Uterus (tissue), 4 donors: ENCODE results near the gene AATF. TPM values are rescaled to one million over a fixed set of nuclear protein-coding genes. Genes with fewer than 3 reads are reported as not detected.

Source experiments
- DNase-seq, 2 donors: peaks; one replicate each; pipeline ENCODE4 v3.0.0-alpha.2; 2019 to 2020
- H3K27ac ChIP-seq, 2 donors: fragments of 200-600 bp; sonication (generic); 1 replicate in 1 of 2; 2 replicates in 1 of 2; pipeline ENCODE4 v1.5.1; 2016 to 2018
- H3K27me3 ChIP-seq, 2 donors: fragments of 200-600 bp; sonication (generic); one replicate each; pipeline ENCODE4 v1.5.1; 2018 to 2019; ENCODE audit warnings: control low read depth in 1 of 2
- H3K36me3 ChIP-seq, 2 donors: fragments of 200-600 bp; sonication (generic); one replicate each; pipeline ENCODE4 v1.5.1; 2019; ENCODE audit warnings: control low read depth in 1 of 2
- H3K4me1 ChIP-seq, 2 donors: fragments of 200-600 bp; sonication (generic); one replicate each; pipeline ENCODE4 v1.5.1; 2018 to 2019; ENCODE audit warnings: control low read depth in 1 of 2
- H3K4me3 ChIP-seq, 2 donors: fragments of 200-600 bp; sonication (generic); 1 replicate in 1 of 2; 2 replicates in 1 of 2; pipeline ENCODE4 v1.5.1; 2018 to 2019; ENCODE audit warnings: mild to moderate bottlenecking in 1 of 2
- H3K9me3 ChIP-seq, 2 donors: fragments of 200-600 bp; sonication (generic); one replicate each; pipeline ENCODE4 v1.5.1; 2019; ENCODE audit warnings: control low read depth in 1 of 2
- CTCF ChIP-seq, 4 experiments: fragments of 200-600 bp in 2 of 4; fragments of 450-650 bp in 2 of 4; sonication (generic) in 2 of 4; IDR thresholded peaks; one replicate each; pipeline ENCODE4 v1.5.1; 2016 to 2019; ENCODE audit warnings: antibody characterized with exemption in 4 of 4, mild to moderate bottlenecking in 2 of 4, moderate library complexity in 1 of 4
- POLR2A ChIP-seq, 2 donors: fragments of 450-650 bp; IDR thresholded peaks; one replicate each; pipeline ENCODE4 v1.6.1; 2016; ENCODE audit warnings: antibody characterized with exemption in 2 of 2, mild to moderate bottlenecking in 1 of 2, moderate library complexity in 1 of 2
- intact Hi-C: fragments of 100-400 bp; cut with DNase I; formaldehyde crosslinking; loops from one replicate; pipeline ENCODE4 v1.15.1; 2023; ENCODE audit warnings: low total_unique reads
- total RNA-seq, 4 donors: library from RNA; depleted of rRNA in 3 of 4; stranded (reverse); fragments of >200 nt in 3 of 4; gene quantifications; one replicate each; pipeline versions ENCODE4 v1.1.0 to v1.2.4, GENCODE V29; 2014 to 2023
- donor health status: DM: yes; HTN: yes; CAD: no.

Gene AATF
- total RNA-seq, 4 donors from 2014 or later: 10.0 to 48.2 (median 30.3) TPM

- Histone ChIP-seq H3K27me3 (no peaks in the 10 kb centered on the region), H3K4me3 (no peak overlapping the region), H3K9me3 (no peaks in the 10 kb centered on the region), H3K4me1 (no peaks in the 10 kb centered on the region), H3K27ac (no peak overlapping the region), H3K36me3 (no peaks in the 10 kb centered on the region)
- intact Hi-C loops: no loop called here
- no peak for TF ChIP-seq CTCF (IDR thresholded peaks at IDR 0.05)
- TF ChIP-seq POLR2A (IDR thresholded peaks at IDR 0.05): no peak
- DNase-seq: no peak
These were observed 28.3 kb downstream of the AATF start for GRCh38 chr17:36977066-36977465.

- Histone ChIP-seq H3K36me3 (no peaks in the 10 kb centered on the region), H3K4me1 (no peaks in the 10 kb centered on the region), H3K27ac (no peak overlapping the region), H3K4me3 (no peak overlapping the region), H3K9me3 (no peaks in the 10 kb centered on the region), H3K27me3 (no peaks in the 10 kb centered on the region)
- no peak for DNase-seq
- intact Hi-C loops: no loop called here
- no peak for TF ChIP-seq CTCF (IDR thresholded peaks at IDR 0.05)
- no peak for TF ChIP-seq POLR2A (IDR thresholded peaks at IDR 0.05)
These were observed 28.8 kb downstream of the AATF start for GRCh38 chr17:36977568-36977967.

- intact Hi-C loops: no loop called here
- Histone ChIP-seq H3K27ac (no peak overlapping the region), H3K9me3 (no peaks in the 10 kb centered on the region), H3K27me3 (no peaks in the 10 kb centered on the region), H3K4me1 (no peaks in the 10 kb centered on the region), H3K4me3 (no peak overlapping the region), H3K36me3 (no peaks in the 10 kb centered on the region)
- no peak for TF ChIP-seq POLR2A (IDR thresholded peaks at IDR 0.05)
- TF ChIP-seq CTCF (IDR thresholded peaks at IDR 0.05): no peak
- DNase-seq: no peak
These were observed 30.2 kb downstream of the AATF start for GRCh38 chr17:36978810-36979564.

GRCh38 chr17:36979565-36979941, 30.8 kb downstream of the AATF start:
- no peak for DNase-seq
- Histone ChIP-seq H3K27me3 (no peaks in the 10 kb centered on the region), H3K9me3 (no peaks in the 10 kb centered on the region), H3K4me1 (no peaks in the 10 kb centered on the region), H3K4me3 (no peak overlapping the region), H3K36me3 (no peaks in the 10 kb centered on the region), H3K27ac (no peak overlapping the region)
- intact Hi-C loops: no loop called here
- TF ChIP-seq CTCF (IDR thresholded peaks at IDR 0.05) (no peak), POLR2A (IDR thresholded peaks at IDR 0.05) (no peak)

GRCh38 chr17:36980280-36980761, 31.6 kb downstream of the AATF start:
- Histone ChIP-seq H3K4me3 (no peak overlapping the region), H3K27ac (no peak overlapping the region), H3K27me3 (no peaks in the 10 kb centered on the region), H3K9me3 (no peaks in the 10 kb centered on the region), H3K36me3 (no peaks in the 10 kb centered on the region), H3K4me1 (no peaks in the 10 kb centered on the region)
- no peak for TF ChIP-seq CTCF (IDR thresholded peaks at IDR 0.05)
- TF ChIP-seq POLR2A (IDR thresholded peaks at IDR 0.05): no peak
- intact Hi-C loops: no loop called here
- DNase-seq: no peak
